ENCODE measurements around the gene CFAP161.

DNA sequence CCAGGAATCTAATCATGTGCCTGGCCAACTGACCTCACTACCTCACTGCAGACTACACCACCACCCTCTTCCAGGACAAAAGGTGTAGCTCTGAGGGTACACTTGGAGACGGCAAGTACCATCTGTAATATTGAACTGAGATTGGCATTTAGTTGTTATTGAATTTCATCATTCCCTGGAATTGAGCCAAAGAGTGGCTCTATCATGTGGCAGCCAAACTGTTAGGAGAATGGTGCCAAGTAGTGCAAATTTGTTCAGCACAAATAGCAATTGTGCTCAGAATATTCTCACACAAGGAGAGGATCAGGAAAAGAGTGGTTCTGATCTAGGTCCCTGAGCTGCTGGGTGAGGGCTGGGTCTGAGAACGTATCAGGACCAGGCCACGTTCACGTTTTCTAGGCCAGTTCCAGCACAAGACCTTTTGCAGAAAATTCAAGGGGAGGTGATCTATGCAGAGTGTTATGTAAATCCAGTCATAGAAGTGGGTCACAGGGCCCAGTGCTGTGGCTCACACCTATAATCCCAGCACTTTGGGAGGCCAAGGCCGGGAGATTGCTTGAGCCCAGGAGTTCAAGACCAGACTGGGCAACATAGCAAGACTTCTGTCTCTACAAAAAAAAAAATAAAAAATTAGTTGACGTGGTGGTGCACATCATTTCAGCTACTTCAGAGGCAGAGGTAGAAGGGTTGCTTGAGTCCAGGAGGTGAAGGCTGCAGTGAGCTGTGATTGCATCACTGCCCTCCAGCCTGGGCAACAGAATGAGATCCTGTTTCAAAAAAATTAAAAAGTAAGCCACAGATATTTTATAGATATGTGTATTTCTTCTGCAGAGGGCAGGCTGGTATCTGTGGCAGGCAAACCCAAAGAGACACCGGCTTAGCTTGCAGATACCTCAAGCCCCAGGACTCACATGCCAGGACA lies 31.9 kb upstream of the CFAP161 start:
- TF ChIP-seq, protein P1, sequence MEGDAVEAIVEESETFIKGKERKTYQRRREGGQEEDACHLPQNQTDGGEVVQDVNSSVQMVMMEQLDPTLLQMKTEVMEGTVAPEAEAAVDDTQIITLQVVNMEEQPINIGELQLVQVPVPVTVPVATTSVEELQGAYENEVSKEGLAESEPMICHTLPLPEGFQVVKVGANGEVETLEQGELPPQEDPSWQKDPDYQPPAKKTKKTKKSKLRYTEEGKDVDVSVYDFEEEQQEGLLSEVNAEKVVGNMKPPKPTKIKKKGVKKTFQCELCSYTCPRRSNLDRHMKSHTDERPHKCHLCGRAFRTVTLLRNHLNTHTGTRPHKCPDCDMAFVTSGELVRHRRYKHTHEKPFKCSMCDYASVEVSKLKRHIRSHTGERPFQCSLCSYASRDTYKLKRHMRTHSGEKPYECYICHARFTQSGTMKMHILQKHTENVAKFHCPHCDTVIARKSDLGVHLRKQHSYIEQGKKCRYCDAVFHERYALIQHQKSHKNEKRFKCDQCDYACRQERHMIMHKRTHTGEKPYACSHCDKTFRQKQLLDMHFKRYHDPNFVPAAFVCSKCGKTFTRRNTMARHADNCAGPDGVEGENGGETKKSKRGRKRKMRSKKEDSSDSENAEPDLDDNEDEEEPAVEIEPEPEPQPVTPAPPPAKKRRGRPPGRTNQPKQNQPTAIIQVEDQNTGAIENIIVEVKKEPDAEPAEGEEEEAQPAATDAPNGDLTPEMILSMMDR (IDR thresholded peaks at IDR 0.05) = no peak
- no peak for TF ChIP-seq POLR2A (IDR thresholded peaks at IDR 0.05)
- no peak for TF ChIP-seq POLR2AphosphoS5 (IDR thresholded peaks at IDR 0.05)
